OCI-LY7 (cell line): ENCODE measurements around the gene CENPVL1. TPM values are rescaled to one million over a fixed set of nuclear protein-coding genes. Genes with fewer than 3 reads are reported as not detected.
"Not testable (repeated sequence)": the region's sequence is repeated elsewhere in the genome, so short reads cannot be mapped to it uniquely, and the experiment has no call there.

Experiments used
- BruUV-seq: library from RNA; stranded (reverse); fragments of 400-500 nt; replicated peaks from 2 replicates; lab custom pipeline; 2021; lab: Mats Ljungman, UMichigan
- CTCF ChIA-PET: fragments of 300-600 bp; sonication (Branson Sonifier 250); formaldehyde crosslinking; loops from one replicate; lab custom pipeline; 2022; ENCODE audit warnings: antibody characterized with exemption; ENCODE audit not compliant: unreplicated experiment; lab: Charles Lee
- POLR2A ChIA-PET: fragments of 300-600 bp; sonication (Branson Sonifier 250); formaldehyde crosslinking; loops from one replicate; lab custom pipeline; 2022; ENCODE audit warnings: antibody characterized with exemption; lab: Charles Lee
- DNase-seq: peaks from one replicate; pipeline ENCODE4 v3.0.0-alpha.2; 2015; ENCODE audit warnings: low spot score
- H2AFZ ChIP-seq: fragments of 200-600 bp; sonication (generic), shearing (Covaris generic); 2 replicates; pipeline ENCODE4 v1.6.1; 2014; ENCODE audit warnings: mild to moderate bottlenecking, antibody characterized with exemption, low read length, moderate library complexity
- H3K27ac ChIP-seq: fragments of 200-600 bp; sonication (generic); 2 replicates; pipeline ENCODE4 v1.5.1; 2014; ENCODE audit warnings: mixed run types, low read depth, mild to moderate bottlenecking, moderate library complexity, low read length, inconsistent platforms; ENCODE audit not compliant: poor library complexity, severe bottlenecking
- H3K36me3 ChIP-seq: fragments of 200-600 bp; sonication (generic); 2 replicates; pipeline ENCODE4 v1.6.1; 2014; ENCODE audit warnings: mild to moderate bottlenecking, antibody characterized with exemption, low read length, moderate library complexity, mixed read lengths; ENCODE audit not compliant: insufficient read depth
- H3K4me1 ChIP-seq: fragments of 200-600 bp; sonication (generic); 2 replicates; pipeline ENCODE4 v1.5.1; 2014; ENCODE audit warnings: mild to moderate bottlenecking, low read length; ENCODE audit not compliant: insufficient read depth, poor library complexity, severe bottlenecking
- H3K4me2 ChIP-seq: fragments of 200-600 bp; sonication (generic); 2 replicates; pipeline ENCODE4 v1.6.1; 2014; ENCODE audit warnings: mild to moderate bottlenecking, low read length
- H3K4me3 ChIP-seq: fragments of 200-600 bp; sonication (generic); 2 replicates; pipeline ENCODE4 v1.5.1; 2014; ENCODE audit warnings: mild to moderate bottlenecking, low read depth, low read length; ENCODE audit not compliant: poor library complexity, severe bottlenecking
- H3K79me2 ChIP-seq: fragments of 200-600 bp; sonication (generic); 2 replicates; pipeline ENCODE4 v1.6.1; 2016; ENCODE audit warnings: low read depth, mild to moderate bottlenecking, low read length, moderate library complexity, mixed read lengths; ENCODE audit not compliant: insufficient read depth
- H3K9me2 ChIP-seq: fragments of 200-600 bp; sonication (generic); 2 replicates; pipeline ENCODE4 v1.6.1; 2016; ENCODE audit warnings: mild to moderate bottlenecking, low read length, mixed read lengths; ENCODE audit not compliant: insufficient read depth
- H3K9me3 ChIP-seq: fragments of 200-600 bp; sonication (generic); 2 replicates; pipeline ENCODE4 v1.6.1; 2014; ENCODE audit warnings: mild to moderate bottlenecking, mixed run types, low read length, mixed read lengths
- H4K20me1 ChIP-seq: fragments of 200-600 bp; sonication (generic); 2 replicates; pipeline ENCODE4 v1.6.1; 2014; ENCODE audit warnings: mild to moderate bottlenecking, antibody characterized with exemption, low read length, moderate library complexity, mixed read lengths; ENCODE audit not compliant: insufficient read depth
- EZH2phosphoT487 ChIP-seq: fragments of 200-600 bp; sonication (generic); IDR thresholded peaks from 2 replicates; pipeline ENCODE4 v1.6.1; 2018; ENCODE audit warnings: low read depth, borderline replicate concordance, mild to moderate bottlenecking, mixed run types, antibody characterized with exemption, low read length, moderate library complexity, mixed read lengths
- intact Hi-C: fragments of 100-400 bp; cut with micrococcal nuclease; formaldehyde crosslinking; loops from one replicate; pipeline ENCODE4 v1.10.0; 2022; ENCODE audit not compliant: unreplicated experiment
- total RNA-seq, 2 experiments: library from RNA; depleted of rRNA in 1 of 2; stranded (reverse); fragments of >200 nt in 1 of 2; shearing (Covaris generic) in 1 of 2; gene quantifications; 2 replicates each; pipeline ENCODE4 v1.2.3, GENCODE V29; 2014 to 2022
- TF ChIP-seq, protein P1 (sequence below): fragments of 200-600 bp; sonication (generic); conservative IDR thresholded peaks from 2 replicates; pipeline ENCODE4 v1.5.1; 2014; ENCODE audit warnings: mild to moderate bottlenecking, antibody characterized with exemption, low read length, moderate library complexity, mixed read lengths

CENPVL1 gene
- total RNA-seq, 2 experiments from 2014 or later = not detected

DNA sequence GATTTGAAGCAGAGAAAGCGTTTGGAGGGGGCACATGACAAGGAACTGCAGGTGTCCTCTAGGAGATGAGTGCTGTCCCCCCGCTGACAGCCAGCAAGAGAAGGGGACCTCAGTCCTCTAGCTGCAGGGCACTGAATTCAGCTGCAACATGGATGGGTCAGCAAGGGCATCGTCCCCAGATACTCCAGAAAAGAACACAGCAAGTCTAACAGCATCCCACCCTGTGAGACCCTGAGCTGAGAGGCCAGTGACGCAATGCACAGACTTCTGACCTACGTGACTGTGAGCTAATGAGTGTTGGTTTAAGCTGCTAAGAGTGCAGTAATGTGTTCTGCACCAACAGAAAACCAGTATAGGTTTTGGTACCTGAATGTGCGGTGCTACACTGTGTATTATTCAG lies 16.1 kb upstream of the CENPVL1 start:
- ChIA-PET POLR2A (no interaction called here), CTCF (no interaction called here)
- no peak overlapping the region for H3K4me3 ChIP-seq
- TF ChIP-seq, protein P1, sequence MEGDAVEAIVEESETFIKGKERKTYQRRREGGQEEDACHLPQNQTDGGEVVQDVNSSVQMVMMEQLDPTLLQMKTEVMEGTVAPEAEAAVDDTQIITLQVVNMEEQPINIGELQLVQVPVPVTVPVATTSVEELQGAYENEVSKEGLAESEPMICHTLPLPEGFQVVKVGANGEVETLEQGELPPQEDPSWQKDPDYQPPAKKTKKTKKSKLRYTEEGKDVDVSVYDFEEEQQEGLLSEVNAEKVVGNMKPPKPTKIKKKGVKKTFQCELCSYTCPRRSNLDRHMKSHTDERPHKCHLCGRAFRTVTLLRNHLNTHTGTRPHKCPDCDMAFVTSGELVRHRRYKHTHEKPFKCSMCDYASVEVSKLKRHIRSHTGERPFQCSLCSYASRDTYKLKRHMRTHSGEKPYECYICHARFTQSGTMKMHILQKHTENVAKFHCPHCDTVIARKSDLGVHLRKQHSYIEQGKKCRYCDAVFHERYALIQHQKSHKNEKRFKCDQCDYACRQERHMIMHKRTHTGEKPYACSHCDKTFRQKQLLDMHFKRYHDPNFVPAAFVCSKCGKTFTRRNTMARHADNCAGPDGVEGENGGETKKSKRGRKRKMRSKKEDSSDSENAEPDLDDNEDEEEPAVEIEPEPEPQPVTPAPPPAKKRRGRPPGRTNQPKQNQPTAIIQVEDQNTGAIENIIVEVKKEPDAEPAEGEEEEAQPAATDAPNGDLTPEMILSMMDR = no peak
- TF ChIP-seq EZH2phosphoT487 = no peak
- H3K36me3 ChIP-seq = no peaks in the 10 kb centered on the region
- no peak overlapping the region for H3K4me2 ChIP-seq
- H2AFZ ChIP-seq = no peak overlapping the region
- no peaks in the 10 kb centered on the region for H4K20me1 ChIP-seq
- H3K4me1 ChIP-seq = no peaks in the 10 kb centered on the region
- no peak for DNase-seq
- BruUV-seq = no TSS peak
- intact Hi-C loops = no loop called here
- no peak overlapping the region for H3K27ac ChIP-seq
- no peaks in the 10 kb centered on the region for H3K9me2 ChIP-seq
- H3K9me3 ChIP-seq = no peaks in the 10 kb centered on the region
- H3K79me2 ChIP-seq = no peaks in the 10 kb centered on the region

DNA sequence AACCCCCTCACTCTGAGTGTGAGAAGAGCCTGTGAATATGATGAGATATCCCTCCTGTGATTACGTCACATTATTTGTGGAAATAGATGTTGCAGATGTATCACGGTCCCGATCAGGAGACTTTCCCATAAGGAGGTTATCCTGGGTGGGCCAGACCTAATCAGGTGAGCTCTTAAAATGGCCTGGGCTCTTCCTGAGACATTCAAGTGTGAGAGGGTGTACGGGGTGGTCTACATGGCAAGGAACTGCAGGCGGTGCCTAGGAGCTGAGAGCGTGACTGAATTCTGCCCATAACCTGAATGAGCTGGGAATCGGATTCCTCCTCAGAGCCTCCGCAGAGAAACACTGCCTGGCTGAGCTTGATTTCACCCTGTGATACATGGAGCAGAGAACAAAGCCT lies 12.9 kb upstream of the CENPVL1 start:
- no peak for DNase-seq
- Histone ChIP-seq H3K4me2 (no peak overlapping the region), H3K36me3 (no peaks in the 10 kb centered on the region), H3K4me1 (no peaks in the 10 kb centered on the region), H3K9me2 (no peaks in the 10 kb centered on the region), H3K9me3 (no peaks in the 10 kb centered on the region), H3K4me3 (no peak overlapping the region), H4K20me1 (no peaks in the 10 kb centered on the region), H3K27ac (no peak overlapping the region), H2AFZ (no peak overlapping the region), H3K79me2 (no peaks in the 10 kb centered on the region)
- ChIA-PET POLR2A (interaction anchor here (0.6 kb wide), 1 partner anchor 65 kb away, joined by 3 read pairs; no protein-coding TSS in a partner anchor), CTCF (no interaction called here)
- TF ChIP-seq EZH2phosphoT487 = no peak
- TF ChIP-seq, protein P1 = no peak
- intact Hi-C loops = no loop called here
- BruUV-seq = no TSS peak

DNA sequence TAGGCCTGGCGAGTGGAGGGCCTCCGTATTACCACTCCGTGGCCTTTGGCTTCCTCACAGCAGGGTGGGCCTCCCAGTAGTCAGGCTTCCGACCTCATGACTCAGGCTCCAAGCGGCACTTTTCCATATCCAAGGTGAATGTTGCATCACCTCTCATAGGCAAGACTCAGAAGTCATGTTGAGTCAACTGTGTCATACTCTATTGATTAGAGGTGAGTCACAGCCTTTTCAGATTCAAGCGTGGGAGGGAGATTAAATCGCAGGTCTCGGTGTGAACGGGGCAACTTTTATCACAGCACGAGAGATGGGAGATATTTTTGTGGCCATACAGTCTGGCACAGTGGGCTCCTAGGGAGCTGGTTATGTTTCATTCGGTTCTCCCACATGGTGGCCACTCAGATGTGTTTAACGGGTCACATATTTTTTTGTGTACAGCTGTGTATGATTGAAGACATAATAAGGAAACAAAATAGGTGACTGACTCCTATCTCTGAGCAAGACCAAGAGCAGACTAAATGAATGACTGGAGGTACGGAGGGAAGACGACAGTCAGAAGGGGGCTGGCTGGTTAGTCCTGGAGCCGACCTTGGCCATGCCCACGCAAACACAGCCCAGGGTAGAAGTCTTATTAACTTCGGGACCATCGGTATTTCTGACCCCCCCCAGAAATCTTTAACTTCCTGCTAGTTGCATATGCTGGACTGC lies 2.8 kb downstream of the CENPVL1 start:
- H3K79me2 ChIP-seq, H3K36me3 ChIP-seq, H3K4me3 ChIP-seq, H3K27ac ChIP-seq, intact Hi-C loops, BruUV-seq, H3K4me1 ChIP-seq, POLR2A ChIA-PET, H4K20me1 ChIP-seq, DNase-seq, H2AFZ ChIP-seq, H3K9me2 ChIP-seq, CTCF ChIA-PET, H3K9me3 ChIP-seq, H3K4me2 ChIP-seq: not testable (repeated sequence)
